IMR-90 (cell line): ENCODE data around the gene ZNF385B. TPM values are rescaled to one million over a fixed set of nuclear protein-coding genes. Genes with fewer than 3 reads are reported as not detected.
A peak's percentile ranks its signal among the peaks of the same experiment; 100 is the strongest.

Experiments
- ATAC-seq: fragments of 200-7000 bp; cut with Tn5 transposase; 2 replicates; pipeline ENCODE4 v1.9.1; 2020; ENCODE audit warnings: low read depth, mild to moderate bottlenecking, moderate library complexity
- BruUV-seq: library from RNA; stranded (reverse); fragments of 400-500 nt; replicated peaks from 2 replicates; lab custom pipeline; 2021; lab: Mats Ljungman, UMichigan
- CTCF ChIA-PET: fragments of 300-600 bp; formaldehyde crosslinking; extraction: SDS; loops from one replicate; lab custom pipeline; 2021; ENCODE audit warnings: antibody characterized with exemption; lab: Yijun Ruan, JAX
- POLR2A ChIA-PET: fragments of 300-600 bp; sonication (Branson Sonifier 250); formaldehyde crosslinking; loops from one replicate; lab custom pipeline; 2022; ENCODE audit warnings: antibody characterized with exemption; ENCODE audit not compliant: unreplicated experiment; lab: Charles Lee
- DNase-seq: peaks from one replicate; pipeline ENCODE4 v3.0.0; 2013
- H2AFZ ChIP-seq: replicated peaks from 2 replicates; pipeline ENCODE3; 2013; ENCODE audit warnings: low read length, mild to moderate bottlenecking; ENCODE audit not compliant: poor library complexity
- H2AK5ac ChIP-seq: 2 replicates; pipeline ENCODE4 v1.6.1; 2013; ENCODE audit warnings: low read depth, low read length, inconsistent platforms
- H2AK9ac ChIP-seq: replicated peaks from 2 replicates; pipeline ENCODE3; 2013; ENCODE audit warnings: mild to moderate bottlenecking, low read depth, low read length, moderate library complexity; ENCODE audit not compliant: poor library complexity
- H2BK120ac ChIP-seq: 2 replicates; pipeline ENCODE4 v1.6.1; 2013; ENCODE audit warnings: low read depth, low read length, inconsistent platforms
- H2BK15ac ChIP-seq: 3 replicates; pipeline ENCODE4 v1.6.1; 2013; ENCODE audit warnings: low read depth, low read length, inconsistent platforms
- H2BK20ac ChIP-seq: 2 replicates; pipeline ENCODE4 v1.6.1; 2013; ENCODE audit warnings: low read depth, mild to moderate bottlenecking, inconsistent platforms, low read length, moderate library complexity
- H2BK5ac ChIP-seq: 2 replicates; pipeline ENCODE4 v1.6.1; 2013; ENCODE audit warnings: mild to moderate bottlenecking, low read depth, low read length, inconsistent platforms; ENCODE audit not compliant: poor library complexity, severe bottlenecking
- H3K14ac ChIP-seq: replicated peaks from 2 replicates; pipeline ENCODE4 v1.6.1; 2013; ENCODE audit warnings: low read depth, low read length, inconsistent platforms
- H3K18ac ChIP-seq: 2 replicates; pipeline ENCODE4 v1.6.1; 2013; ENCODE audit warnings: low read depth, low read length, control low read depth
- H3K23ac ChIP-seq: 2 replicates; pipeline ENCODE4 v1.6.1; 2013; ENCODE audit warnings: low read depth, low read length, inconsistent platforms
- H3K27ac ChIP-seq: 2 replicates; pipeline ENCODE4 v1.5.1; 2013; ENCODE audit warnings: mild to moderate bottlenecking, control low read depth, low read length; ENCODE audit not compliant: insufficient read depth
- H3K27me3 ChIP-seq: 2 replicates; pipeline ENCODE4 v1.6.1; 2013; ENCODE audit warnings: low read length; ENCODE audit not compliant: control insufficient read depth, insufficient read depth
- H3K36me3 ChIP-seq: 2 replicates; pipeline ENCODE4 v1.6.1; 2013; ENCODE audit warnings: low read length, mixed read lengths; ENCODE audit not compliant: control insufficient read depth, insufficient read depth
- H3K4ac ChIP-seq: 2 replicates; pipeline ENCODE4 v1.6.1; 2013; ENCODE audit warnings: low read depth, low read length, inconsistent platforms
- H3K4me1 ChIP-seq: 2 replicates; pipeline ENCODE4 v1.6.1; 2013; ENCODE audit warnings: low read length, mixed read lengths; ENCODE audit not compliant: control insufficient read depth, insufficient read depth
- H3K4me2 ChIP-seq: 2 replicates; pipeline ENCODE4 v1.6.1; 2013; ENCODE audit warnings: low read depth, mild to moderate bottlenecking, control low read depth, low read length, moderate library complexity
- H3K4me3 ChIP-seq: 2 replicates; pipeline ENCODE4 v1.5.1; 2013; ENCODE audit warnings: low read depth, mild to moderate bottlenecking, control low read depth, low read length, moderate library complexity; ENCODE audit not compliant: insufficient read depth
- H3K56ac ChIP-seq: 2 replicates; pipeline ENCODE4 v1.6.1; 2013; ENCODE audit warnings: low read length, inconsistent platforms; ENCODE audit not compliant: insufficient read depth; ENCODE audit errors: extremely low read depth
- H3K79me1 ChIP-seq, 2 experiments: 2 replicates each; pipeline ENCODE4 v1.6.1; 2013; ENCODE audit warnings: low read length in 2 of 2, inconsistent platforms in 1 of 2, low read depth in 1 of 2
- H3K9ac ChIP-seq: 2 replicates; pipeline ENCODE4 v1.6.1; 2013; ENCODE audit warnings: low read depth, low read length, control low read depth
- H3K9me1 ChIP-seq: 2 replicates; pipeline ENCODE4 v1.6.1; 2013; ENCODE audit warnings: low read length, inconsistent platforms; ENCODE audit not compliant: insufficient read depth
- H3K9me3 ChIP-seq: 2 replicates; pipeline ENCODE4 v1.6.1; 2013; ENCODE audit warnings: low read length; ENCODE audit not compliant: control insufficient read depth, insufficient read depth
- H4K20me1 ChIP-seq: 2 replicates; pipeline ENCODE4 v1.6.1; 2013; ENCODE audit warnings: low read length, inconsistent platforms; ENCODE audit not compliant: insufficient read depth
- H4K5ac ChIP-seq: 2 replicates; pipeline ENCODE4 v1.6.1; 2013; ENCODE audit warnings: mild to moderate bottlenecking, low read depth, low read length, control low read depth
- H4K8ac ChIP-seq, 2 experiments: 2 replicates each; pipeline ENCODE4 v1.6.1; 2013; ENCODE audit warnings: low read depth in 2 of 2, low read length in 2 of 2, control low read depth in 1 of 2, inconsistent platforms in 1 of 2
- H4K91ac ChIP-seq: 2 replicates; pipeline ENCODE4 v1.6.1; 2013; ENCODE audit warnings: low read depth, low read length, inconsistent platforms; ENCODE audit not compliant: insufficient read depth
- CEBPB ChIP-seq: IDR thresholded peaks from 2 replicates; pipeline ENCODE4 v1.6.1; 2012; ENCODE audit warnings: low read depth, low read length, improper control_type of control experiment
- RAD21 ChIP-seq: IDR thresholded peaks from 2 replicates; pipeline ENCODE4 v1.6.1; 2012; ENCODE audit warnings: low read length, improper control_type of control experiment
- RCOR1 ChIP-seq: IDR thresholded peaks from 2 replicates; pipeline ENCODE4 v1.6.1; 2012; ENCODE audit warnings: mild to moderate bottlenecking, low read length, improper control_type of control experiment; ENCODE audit not compliant: insufficient replicate concordance
- RFX5 ChIP-seq: IDR thresholded peaks from 2 replicates; pipeline ENCODE4 v1.8.0; 2012; ENCODE audit warnings: low read depth, mild to moderate bottlenecking, low read length, moderate library complexity
- WGBS, 2 experiments: methylation state at CpG; one replicate each; pipeline versions ENCODE4 v1.1.5 to v1.1.7; 2013; ENCODE audit warnings: missing lambda C conversion rate in 2 of 2; ENCODE audit not compliant: insufficient read length in 1 of 2; ENCODE audit errors: extremely low coverage in 2 of 2; 5-methylcytosine and 5-hydroxymethylcytosine counted together
- dilution Hi-C: fragments of 300-500 bp; cut with HindIII; formaldehyde crosslinking; loops from one replicate; pipeline ENCODE4 v1.14.3; 2018; ENCODE audit warnings: low sequenced_read_pairs; ENCODE audit not compliant: unreplicated experiment
- in situ Hi-C: fragments of 300-500 bp; cut with MboI; formaldehyde crosslinking; loops from 3 replicates; pipeline ENCODE4 v1.14.3; 2019; ENCODE audit warnings: low sequenced_read_pairs, inconsistent platforms, mixed read lengths
- intact Hi-C: fragments of 100-400 bp; cut with micrococcal nuclease; formaldehyde crosslinking; loops from 2 replicates; pipeline ENCODE4 v1.10.0; 2022
- polyA plus RNA-seq, 3 experiments: library from polyadenylated mRNA; depleted of rRNA; stranded (reverse); fragments of >200 nt; gene quantifications; 2 replicates each; pipeline ENCODE4 v1.2.3, GENCODE V29; 2012; ENCODE audit warnings: low replicate concordance in 1 of 3
- total RNA-seq: library from RNA; depleted of rRNA; stranded (reverse); fragments of >200 nt; gene quantifications from 2 replicates; pipeline ENCODE4 v1.2.3, GENCODE V29; 2012

Gene ZNF385B
- total and polyA plus RNA-seq, 2 of the 4 experiments (the other 2 are of a cell fraction), result not detected

GRCh38 chr2:179455824-179456223 lies 405.6 kb downstream of the ZNF385B start:
- Histone ChIP-seq H2AFZ (no peak overlapping the region), H3K4me1 (peaks cover 8% of the 10 kb centered on the region), H3K36me3 (no peaks in the 10 kb centered on the region), H3K4me2 (no peak overlapping the region), H3K4ac (peak overlapping the region; percentile 97; the same call in 1 of the 2 replicates), H3K9me1 (peaks cover 8% of the 10 kb centered on the region), H3K27ac (peak overlapping the region; percentile 96; the same call in 1 of the 2 replicates), H4K5ac (no peak overlapping the region), H3K27me3 (no peaks in the 10 kb centered on the region), H2AK5ac (no peak overlapping the region; the same call in 1 of the 2 replicates), H2BK5ac (peak overlapping the region; percentile 98), H3K9ac (no peak overlapping the region), H2BK20ac (peak overlapping the region; percentile 99), H3K4me3 (no peak overlapping the region), H2AK9ac (no peak overlapping the region), H3K14ac (peak overlapping the region; percentile 98; the same call in 1 of the 2 replicates), H3K18ac (no peak overlapping the region; the same call in 1 of the 2 replicates), H2BK120ac (peak overlapping the region; percentile 99), H3K79me1 (no peaks in the 10 kb centered on the region), H3K56ac (no peak overlapping the region), H3K23ac (no peak overlapping the region), H2BK15ac (peak overlapping the region; percentile 67; the same call in 2 of the 3 replicates), H3K9me3 (peaks cover 6% of the 10 kb centered on the region; the same call in 1 of the 2 replicates), H4K20me1 (peaks cover 3% of the 10 kb centered on the region; the same call in 1 of the 2 replicates), H4K8ac (peak overlapping the region in 1 of 2 experiments; percentile 86; a peak in 2 of 4 replicates), H4K91ac (peak overlapping the region; percentile 36; the same call in 1 of the 2 replicates)
- no CpG with 5 or more reads among the region's 4 CpGs for WGBS, 2 experiments
- in situ Hi-C loops (no loop called here), dilution Hi-C loops (no loop called here), intact Hi-C loops (no loop called here)
- DNase-seq (peak; percentile 34), ATAC-seq (peak; percentile 5; the same call in 1 of the 2 replicates)
- ChIA-PET POLR2A (no interaction called here), CTCF (interaction anchor here (0.7 kb wide), 1 partner anchor 258 kb away, joined by 7 read pairs; no protein-coding TSS in a partner anchor)
- no TSS peak for BruUV-seq
- TF ChIP-seq RFX5 (no peak), CEBPB (peak; percentile 45), RCOR1 (no peak), RAD21 (no peak)
